ENCODE results near the gene EIF3A.
A peak's percentile ranks its signal among the peaks of the same experiment; 100 is the strongest.
"Not testable (repeated sequence)": the region's sequence is repeated elsewhere in the genome, so short reads cannot be mapped to it uniquely, and the experiment has no call there.

EIF3A gene

DNA sequence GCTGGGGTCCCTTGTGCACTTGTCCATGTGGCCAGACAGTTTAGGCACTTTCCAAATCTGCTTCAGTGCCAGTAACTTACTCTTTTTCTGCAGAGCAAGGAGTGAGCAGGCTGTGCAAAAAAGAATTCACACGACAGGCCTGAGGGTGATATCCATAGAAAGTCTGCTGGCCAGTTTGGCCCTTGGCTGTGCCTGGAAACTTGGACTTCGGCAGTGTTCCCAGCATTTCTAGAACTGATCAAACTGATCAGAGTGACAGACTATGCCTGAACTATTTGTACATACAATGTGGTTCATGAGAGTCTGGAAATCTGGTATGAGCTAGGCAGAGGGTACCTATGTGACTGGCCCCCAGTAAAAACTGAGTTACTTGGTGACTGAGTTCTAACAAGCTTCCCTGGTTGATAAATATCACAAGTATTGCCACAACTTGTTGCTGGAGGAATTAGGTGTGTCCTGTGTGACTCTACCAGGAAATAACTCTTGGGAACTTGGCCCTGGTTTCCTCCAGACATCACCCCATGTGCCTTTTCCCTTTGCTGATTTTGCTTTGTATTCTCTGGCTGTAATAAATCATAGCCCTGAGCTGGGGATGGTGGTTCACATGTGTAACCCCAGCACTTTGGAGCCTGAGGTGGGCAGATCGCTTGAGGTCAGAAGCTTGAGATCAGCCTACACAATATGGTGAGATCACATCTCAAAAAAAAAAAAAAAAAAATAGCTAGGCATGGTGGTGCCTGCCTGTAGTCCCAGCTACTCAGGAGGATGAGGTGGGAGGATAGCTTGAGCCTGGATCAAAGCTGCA, 20.0 kb upstream of the EIF3A start:
- DNase-seq = no peak

DNA sequence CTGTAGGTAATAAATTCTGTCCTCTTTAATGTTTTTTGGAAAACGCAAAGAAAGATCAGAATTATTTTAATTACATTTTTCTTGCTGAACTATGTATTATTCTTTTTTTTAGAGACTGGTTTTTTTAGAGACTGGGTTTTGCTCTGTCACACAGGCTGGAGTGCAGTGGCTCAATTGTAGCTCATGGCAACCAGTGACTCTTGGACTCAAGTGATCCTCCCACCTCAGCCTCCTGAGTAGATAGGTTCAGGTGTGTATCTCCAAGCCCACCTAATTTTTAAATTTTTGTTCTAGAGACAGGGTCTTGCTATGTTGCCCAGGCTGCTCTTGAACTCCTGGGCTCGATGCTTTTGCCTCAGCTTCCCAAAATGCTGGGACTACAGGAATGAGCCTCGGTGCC, 18.0 kb upstream of the EIF3A start:
- no peak for DNase-seq

DNA sequence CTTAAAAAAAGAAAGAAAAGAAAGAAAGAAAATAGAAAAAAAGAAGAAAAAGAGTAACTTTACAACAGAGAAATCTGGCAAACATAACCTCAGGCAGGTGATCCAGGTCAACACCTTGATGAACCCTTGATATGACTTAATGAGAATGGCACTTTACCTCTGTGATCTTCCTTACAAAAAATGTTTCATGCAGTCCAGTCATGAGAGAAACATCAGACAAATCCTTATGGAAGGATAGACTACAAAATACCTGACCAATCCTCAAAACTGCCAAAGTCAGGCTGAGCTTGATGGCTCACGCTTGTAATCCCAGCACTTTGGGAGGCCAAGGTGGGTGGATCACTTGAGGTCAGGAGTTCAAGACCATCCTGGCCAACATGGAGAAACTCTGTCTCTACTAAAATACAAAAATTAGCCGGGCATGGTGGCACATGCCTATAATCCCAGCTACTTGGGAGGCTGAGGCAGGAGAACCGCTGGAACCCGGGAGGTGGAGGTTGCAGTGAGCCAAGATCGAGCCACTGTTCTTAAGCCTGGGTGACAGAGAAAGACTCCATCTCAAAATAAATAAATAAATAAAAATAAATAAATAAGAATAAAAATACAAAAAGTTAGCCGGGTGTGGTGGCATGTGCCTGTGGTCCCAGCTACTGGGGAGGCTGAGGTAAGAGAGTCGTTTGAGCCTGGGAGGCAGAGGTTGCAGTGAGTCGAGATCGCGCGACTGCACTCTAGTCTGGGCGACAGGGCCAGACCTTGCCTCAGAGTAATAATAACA, 16.2 kb upstream of the EIF3A start:
- DNase-seq = not testable (repeated sequence)

DNA sequence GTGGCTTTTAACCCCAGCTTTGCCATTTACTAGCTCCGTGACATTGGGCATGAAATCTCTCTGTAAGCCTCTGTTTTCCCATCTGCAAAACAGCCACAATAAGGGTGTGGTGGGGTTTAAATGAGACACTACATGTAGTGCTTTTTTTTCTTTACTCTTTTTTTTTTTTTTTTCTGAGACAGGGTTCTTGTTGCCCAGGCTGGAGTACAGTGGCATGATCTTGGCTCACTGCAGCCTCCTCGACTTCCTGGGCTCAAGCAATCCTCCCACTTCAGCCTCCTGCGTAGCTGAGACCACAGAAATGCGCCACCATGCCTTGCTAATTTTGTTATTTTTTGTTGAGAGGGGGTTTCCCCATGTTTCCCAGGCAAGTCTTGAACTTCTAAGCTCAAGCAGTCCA, 15.0 kb upstream of the EIF3A start:
- no peak for DNase-seq

DNA sequence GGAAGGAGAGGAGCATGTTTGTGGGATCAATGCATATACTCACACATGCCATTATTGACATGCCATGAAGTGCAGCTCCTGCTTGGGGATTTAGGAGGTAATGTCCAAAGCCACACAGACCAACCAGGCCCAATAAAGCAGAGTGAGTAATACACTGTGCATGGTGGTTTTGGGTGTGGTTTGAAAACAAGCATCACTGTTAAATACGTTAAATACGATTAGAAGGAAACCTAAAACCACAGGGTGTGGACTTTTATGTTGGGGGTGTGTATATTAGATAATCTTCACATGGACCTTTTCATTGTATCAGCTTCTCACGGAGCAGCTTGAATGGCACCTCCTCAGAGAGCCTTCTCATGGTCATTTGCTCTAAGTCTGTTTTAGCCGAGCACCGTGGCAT, 10.4 kb upstream of the EIF3A start:
- no peak for DNase-seq

DNA sequence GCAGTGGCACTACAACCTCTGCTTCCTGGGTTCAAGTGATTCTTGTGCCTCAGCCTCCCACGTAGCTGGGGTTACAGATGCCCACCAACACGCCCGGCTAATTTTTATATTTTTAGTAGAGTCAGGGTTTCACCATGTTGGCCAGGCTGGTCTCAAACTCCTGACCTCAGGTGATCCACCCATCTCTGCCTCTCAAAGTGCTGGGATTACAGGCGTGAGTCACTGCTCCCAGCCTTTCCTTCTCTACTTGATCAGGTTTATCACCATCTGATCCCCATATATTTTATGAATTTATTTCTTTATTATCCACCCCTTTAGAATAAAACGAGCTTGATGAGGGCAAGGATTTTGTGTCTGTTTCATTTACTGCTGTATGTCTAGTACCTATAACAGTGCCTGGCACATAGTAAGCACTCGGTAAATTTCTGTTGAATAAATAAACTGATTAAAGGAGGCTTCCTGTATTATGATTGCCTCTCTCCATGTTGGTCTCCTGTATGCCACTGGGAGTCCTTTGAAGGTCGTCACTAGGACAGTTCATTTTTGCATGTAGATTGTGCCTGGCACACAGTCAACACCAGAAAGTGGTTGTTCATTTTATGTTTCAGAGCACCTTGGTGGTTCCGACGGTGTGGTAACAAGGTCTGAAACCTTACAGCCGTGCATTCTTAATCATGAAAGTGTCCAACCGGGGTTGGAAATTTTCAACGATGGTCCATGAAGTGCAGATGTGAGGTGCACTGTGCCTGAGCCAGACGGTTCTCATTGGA, 9.6 kb upstream of the EIF3A start:
- DNase-seq = no peak

DNA sequence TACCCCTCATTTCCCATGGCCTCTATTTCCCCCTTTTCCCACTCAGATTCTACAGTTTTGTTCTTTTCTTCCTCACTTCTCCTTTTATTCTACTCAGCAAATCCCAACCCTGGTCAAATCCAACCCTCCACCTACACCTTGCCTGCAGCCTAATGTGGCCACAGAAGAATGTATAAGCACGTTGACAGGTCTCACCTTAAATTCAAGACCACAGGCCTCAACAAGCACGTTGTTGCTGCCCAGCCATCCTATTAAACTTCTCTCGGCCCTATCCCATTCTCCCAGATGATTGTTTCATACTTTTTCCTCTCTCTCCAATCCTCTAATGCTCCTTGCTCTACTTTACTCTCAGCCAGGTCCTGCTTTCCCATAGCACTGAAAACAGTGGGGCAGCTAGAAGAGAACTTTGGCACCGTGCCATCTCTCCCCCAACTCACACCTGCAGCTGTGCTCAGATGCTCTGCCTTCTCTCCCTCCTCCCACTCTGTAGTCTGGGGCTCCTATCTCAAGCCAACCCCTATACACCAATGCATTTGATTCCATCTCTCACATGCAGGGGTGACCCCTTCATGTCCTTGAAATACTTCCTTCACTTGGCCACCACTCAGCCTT, 6.8 kb upstream of the EIF3A start:
- no peak for DNase-seq

DNA sequence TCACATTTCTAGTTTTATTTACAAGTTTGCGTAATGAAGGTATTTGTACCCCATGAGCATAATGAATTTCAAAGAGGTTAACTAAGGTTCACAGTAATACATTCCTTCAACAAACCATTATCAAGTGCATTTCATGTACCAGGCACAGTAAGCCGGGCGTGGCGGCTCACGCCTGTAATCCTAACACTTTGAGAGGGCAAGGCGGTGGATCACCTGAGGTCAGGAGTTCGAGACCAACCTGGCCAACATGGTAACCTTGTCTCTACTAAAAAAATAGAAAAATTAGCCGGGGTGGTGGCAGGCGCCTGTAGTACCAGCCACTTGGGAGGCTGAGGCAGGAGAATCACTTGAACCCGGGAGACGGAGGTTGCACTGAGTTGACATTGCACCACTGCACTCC, 4.3 kb upstream of the EIF3A start:
- DNase-seq = no peak

DNA sequence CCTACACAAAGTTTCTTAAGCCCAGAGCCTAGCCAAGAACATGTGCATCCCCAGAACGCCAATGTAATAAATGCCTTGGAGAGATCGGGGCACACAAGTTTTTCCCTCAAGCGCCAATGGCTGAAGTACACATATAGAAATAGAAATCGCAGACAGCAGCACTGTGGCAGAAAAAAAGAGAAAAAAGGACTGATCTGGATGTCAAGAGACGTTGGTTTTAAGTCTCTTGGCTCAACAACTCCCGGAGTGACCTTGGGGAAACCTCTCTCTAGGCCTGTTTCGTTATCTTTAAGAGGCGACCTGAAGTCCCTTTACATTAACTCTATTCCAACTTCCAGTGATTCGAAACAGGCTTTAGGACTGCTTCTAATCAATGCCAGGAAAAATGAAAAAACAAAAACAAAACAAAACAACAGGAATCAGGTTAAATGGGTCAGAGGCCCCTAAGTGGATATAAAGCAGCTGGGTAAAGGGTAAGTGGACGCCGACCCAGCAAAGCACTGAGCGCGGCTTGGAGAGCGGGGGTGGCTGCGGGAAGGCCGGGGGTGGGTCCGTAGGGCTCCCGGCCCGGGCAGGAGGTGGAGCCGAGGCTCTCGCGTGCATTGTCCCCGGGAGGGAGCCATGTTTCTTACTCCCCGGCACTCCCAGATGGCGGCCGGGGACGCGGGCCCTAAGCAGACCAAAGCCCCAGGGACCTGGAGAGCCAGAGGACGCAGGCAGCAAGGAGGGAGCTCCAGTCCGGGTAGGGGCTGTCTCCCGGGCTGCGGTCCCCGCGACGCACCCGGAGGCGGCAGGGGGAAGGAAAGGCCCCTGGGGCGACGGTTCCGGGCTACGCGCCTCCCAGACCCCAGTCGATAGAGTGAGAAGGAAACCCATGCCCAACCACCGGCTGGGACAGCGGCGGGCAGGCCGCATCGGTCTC, 757 bp downstream of the EIF3A start:
- peak in 40 of 56 donors; percentile 12 to 70 (median 42) for DNase-seq

DNA sequence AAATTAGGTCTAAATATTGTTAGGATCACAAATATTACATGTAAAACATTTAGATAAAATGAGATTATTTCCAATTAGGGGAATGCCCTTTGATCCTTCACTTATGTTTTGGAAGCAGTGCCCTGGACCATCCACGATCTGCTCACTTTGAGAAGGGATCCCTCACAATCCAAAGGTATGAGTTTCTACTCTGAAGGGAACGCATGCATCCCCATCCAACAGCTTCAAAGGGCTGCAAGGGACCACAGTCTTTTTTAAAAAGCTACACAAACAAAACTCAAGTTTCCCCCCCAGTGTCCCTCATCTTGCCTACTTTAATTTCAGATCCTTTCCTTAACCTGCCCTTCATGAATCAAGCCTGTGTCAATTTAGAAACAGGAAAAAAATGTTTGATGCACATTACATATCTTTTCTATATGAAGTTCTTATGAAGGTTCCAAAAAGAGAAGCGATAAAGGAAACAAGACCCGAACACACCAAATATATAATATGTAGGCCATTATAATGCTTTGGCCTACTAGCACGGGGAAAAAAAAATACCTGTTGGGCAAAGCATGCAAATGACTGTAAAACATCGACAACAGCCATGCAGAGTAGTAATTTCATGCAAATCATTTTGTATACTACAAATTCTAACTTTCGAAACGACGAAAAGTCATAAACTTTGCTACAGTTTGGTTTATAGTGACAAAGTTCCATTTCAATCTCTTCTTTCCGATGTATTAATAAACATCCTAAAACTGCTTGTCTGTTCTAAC, 2.0 kb downstream of the EIF3A start:
- DNase-seq = no peak

DNA sequence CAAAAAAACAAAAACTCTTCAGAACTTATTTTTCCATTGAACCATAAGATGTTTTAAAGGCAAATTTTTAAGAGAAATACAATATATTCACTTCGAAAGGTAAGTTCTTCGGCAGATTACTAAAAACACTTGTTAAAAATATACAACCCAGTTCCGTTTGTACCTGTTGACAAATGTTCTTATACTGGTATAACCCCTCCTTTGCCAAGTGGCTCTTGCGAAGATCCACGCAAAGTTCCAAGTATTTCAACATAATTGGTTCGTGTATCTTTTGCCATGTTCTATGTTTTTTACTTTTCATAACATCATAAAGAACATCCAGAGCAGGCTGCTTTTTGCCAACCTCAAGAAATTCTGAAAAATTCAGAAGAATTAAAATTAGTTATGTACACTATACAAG, 7.0 kb downstream of the EIF3A start:
- DNase-seq = no peak

DNA sequence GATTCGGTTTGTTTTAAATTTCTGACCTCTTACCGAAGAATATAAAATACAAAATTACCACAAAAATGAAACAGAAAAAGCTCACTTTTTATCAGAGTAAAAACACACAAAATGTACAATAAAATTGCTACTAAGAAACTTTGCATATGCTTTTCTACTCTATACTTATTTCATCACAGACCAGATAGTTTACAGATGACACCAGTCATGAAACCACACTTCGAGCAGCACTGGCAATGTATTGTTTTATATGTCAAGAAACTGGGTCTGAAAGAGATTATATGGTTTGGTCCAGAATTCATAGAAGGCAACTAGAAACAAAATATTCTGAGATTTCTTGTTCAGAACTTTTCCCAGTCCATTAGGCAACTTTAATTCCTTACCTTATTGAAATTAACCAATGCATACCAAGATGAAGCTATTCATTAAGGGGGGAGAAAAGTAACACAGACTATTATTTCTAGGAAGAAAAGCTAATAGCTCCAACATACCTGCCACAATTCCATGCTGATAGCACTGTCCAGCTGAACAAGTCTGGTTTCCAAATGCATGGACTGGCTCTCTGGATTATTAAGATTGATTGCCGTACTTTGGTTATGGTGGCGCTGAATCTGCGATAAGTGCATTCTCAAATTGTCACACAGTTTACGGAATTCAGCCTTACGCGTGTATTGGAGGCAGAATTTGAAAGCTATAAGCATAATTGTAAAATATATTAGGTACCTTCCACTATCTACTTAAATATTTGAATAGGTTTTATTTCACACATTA, 10.0 kb downstream of the EIF3A start:
- DNase-seq = no peak

DNA sequence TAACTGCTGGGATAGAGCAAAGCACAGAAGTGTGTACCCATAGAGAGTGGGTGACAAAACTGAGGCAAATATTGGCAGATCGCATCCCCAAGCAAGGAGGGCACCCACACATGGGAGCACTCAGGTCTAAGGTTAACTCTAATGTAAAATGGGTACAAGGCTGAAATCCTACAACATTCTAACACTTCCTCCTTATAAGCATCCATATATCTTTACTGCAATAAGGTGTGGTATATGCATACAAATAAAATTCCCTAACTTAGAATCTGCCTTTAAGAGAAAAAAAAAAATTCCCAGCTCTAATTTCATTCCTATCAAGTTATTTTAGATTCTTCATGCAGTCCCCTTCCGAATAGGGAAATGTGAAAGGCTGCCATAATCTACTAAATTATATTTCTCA, 18.7 kb downstream of the EIF3A start:
- DNase-seq = no peak

DNA sequence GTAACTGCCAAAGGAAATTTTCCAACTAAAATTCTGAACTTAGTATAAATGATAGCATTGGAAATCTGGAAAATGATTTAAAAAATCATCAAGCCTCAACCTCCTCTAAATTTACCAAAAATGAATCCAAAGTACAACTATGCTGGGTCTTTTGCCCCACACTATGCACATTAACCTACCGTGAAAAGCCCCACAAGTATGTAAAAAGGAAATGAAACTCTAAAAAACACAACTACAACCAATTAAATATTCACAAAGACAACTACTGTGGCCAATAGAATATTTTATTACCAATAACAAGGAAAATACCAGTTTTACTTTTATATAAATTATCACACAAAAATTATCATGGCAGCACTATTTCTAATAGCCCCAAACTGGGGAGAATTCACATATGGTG, 19.3 kb downstream of the EIF3A start:
- no peak for DNase-seq

DNA sequence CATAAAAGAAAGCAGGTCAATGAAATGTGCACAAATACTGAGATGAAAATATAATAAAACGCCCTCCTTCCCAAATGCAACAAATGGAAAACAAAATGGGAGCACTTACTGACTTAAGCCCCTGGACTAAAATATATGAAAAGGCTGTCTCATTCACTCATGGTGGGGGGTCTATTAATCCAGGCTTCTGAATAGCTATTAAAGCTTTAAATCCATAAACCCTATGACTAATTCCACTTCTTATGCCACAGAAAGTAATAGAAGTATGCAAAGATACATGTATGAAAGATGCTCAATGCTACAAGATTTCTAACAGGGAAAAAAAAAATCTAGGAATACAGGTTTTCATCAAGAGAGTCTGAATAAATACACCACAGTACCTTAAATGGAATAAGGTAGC, 20.5 kb downstream of the EIF3A start:
- DNase-seq = no peak

DNA sequence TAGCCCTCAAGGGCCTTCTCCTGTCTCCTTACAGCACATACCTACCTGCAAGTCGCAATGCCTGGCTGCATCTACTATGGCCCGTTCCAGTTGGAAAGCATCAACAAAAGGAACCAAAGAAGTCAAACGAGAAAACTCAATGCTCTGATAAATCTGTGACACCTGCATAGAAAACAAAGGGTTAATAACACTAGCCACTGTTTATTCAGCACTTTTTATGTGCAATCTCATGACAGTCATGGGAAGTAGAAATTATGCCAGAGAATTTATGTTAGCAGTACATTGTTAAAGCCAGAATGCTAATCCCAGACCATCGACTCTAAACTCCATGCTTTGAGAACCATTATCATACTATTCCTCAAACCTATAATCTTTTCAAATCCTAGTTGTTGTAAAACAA, 21.1 kb downstream of the EIF3A start:
- DNase-seq = no peak

DNA sequence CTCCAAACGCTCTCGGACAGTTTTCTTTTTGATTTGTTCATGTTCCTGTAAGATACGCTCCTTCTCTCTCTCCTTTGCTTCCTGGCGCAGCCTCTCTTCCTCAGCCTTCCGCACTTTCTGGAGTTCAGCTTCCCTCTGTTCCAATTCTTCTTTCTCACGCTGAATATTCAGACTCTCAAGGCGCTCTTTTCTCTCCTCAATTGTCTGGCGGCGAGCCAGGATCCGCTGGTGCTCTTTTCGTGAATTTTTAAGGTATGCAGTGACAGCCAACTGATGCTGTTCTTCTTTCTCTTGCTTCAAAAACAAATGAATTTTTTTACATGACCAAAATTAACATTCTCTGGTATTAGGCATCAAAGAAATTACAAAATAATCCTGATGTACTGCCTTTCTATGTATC, 22.6 kb downstream of the EIF3A start:
- DNase-seq = peak in 11 of 56 donors; percentile 2 to 22 (median 7)

DNA sequence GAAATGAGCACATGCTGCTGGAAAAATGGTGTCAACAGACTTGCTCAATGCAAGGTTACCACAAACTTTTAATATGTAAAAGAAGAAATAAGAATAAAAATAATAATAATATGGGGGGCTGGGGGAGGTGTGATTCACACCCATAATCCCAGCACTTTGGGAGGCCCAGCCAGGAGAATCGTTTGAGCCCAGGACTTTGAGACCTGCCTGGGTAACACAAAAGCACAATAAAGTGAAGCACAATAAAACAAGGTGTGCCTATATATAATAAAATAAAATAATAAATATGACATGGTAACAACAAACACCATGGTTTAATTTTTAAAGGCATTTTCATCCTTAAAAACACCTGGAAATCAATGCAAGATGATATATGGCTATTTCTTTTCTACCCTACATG, 25.1 kb downstream of the EIF3A start:
- no peak for DNase-seq

DNA sequence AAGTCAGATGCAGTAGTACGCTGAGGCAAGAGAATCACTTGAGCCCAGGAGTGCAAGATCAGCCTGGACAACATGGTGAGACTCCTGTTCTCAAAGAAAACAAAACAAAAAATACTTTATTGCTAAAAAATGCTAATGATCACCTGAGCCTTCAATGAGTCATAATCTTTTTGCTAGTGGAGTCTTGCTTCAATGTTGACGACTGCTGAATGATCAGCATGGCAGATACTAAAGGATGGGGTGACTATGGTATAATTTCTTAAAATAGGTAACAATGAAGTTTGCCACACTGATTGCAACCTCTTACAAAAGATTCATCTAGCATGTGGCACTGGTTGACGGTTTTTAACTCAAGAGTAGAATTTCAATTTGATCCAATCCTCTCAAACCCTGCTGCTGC, 28.8 kb downstream of the EIF3A start:
- DNase-seq = no peak
